Amygdala (tissue), 56 donors: Measurements from ENCODE around the gene DNAJA3.

Source experiments
- DNase-seq, 56 donors: peaks; one replicate each; lab custom pipeline; 2025; lab: John Stamatoyannopoulos, UW

Gene DNAJA3

DNA sequence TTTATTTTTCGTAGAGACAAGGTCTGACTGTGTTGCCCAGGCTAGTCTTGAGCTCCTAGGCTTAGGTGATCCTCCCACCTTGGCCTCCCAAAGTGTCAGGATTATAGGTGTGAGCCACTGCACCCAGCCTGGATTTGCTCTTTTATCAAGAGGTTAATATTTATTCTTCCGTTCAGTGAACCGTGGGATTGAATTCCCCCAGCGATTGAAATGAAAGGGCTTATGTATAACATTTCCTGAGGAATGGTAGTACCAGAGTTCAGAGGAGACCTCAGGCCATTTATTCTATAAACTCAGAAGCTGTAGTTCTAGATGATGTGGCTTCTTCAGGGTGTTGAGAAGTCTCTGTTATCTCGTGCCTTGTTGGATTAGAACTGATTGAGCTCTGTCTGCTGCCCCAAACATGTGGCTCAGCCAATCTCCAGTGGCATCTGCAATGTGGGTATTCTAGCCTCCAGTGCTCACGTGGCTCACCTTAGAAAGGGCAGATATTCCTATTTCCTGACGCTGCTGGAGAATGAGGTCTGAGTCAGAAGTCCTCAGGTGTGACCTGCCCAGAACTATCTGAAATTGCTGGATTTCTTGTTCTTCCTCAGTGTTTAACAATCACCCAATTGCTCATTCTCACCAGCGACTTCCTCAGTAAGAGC is 73.0 kb downstream of the DNAJA3 start:
- DNase-seq = no peak

DNA sequence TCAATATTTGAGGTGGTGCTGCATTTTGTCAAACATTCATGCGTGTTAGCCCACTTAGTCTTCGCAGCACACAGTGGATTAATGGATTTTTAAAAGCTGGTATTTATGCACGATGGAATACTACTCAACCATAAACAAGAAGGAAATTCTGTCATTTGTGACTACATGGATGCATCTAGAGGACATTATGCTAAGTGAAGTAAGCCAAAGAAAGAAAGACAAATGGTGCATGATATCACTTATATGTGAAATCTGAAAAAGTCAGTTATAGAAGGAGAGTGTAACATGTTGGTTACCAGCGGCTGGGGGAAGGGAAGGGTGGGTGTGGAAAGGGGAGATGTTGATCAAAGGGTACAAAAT is 73.5 kb downstream of the DNAJA3 start:
- no peak for DNase-seq

DNA sequence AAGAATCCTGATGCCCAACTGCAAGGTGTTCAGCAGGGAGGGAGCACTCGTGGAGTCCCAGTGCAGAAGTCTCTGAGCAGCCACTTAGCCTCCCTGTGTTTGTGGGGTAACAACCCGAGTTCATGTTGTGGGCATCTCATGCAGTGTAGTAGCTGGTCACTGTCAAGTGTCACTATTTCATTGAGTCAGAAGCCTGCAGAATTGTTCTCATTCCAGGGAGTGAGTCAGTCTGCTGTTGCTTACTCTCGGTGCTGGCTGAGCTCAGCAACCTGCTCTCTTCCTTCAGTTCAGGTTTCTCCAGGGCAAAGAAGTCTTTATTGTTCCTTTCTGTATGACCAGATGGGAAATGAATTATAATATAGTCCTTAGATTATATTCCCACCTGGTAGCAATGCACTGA is 74.6 kb downstream of the DNAJA3 start:
- DNase-seq = peak in 8 of 56 donors; percentile 25 to 47 (median 32)

DNA sequence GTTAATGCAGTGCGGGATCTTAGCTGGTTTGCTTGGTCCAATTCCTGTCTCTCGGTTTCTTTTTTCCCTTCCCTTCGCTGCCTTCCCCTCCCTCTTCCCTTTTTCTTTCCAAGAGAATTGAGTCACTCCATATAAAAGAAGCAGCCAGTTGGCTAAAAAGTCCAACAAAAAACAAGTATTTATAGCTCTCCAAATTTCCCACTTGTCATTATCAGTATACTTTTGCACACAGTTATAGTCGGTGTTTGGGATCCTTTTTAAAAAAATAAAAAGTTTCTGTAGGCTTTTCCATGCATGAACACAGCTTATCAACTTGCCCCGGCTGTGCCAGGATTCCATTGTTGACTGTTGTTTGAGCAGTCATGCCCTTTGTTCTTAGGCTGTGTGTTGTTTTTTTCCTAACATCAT is 75.4 kb downstream of the DNAJA3 start:
- peak in 7 of 56 donors; percentile 22 to 68 (median 39) for DNase-seq

DNA sequence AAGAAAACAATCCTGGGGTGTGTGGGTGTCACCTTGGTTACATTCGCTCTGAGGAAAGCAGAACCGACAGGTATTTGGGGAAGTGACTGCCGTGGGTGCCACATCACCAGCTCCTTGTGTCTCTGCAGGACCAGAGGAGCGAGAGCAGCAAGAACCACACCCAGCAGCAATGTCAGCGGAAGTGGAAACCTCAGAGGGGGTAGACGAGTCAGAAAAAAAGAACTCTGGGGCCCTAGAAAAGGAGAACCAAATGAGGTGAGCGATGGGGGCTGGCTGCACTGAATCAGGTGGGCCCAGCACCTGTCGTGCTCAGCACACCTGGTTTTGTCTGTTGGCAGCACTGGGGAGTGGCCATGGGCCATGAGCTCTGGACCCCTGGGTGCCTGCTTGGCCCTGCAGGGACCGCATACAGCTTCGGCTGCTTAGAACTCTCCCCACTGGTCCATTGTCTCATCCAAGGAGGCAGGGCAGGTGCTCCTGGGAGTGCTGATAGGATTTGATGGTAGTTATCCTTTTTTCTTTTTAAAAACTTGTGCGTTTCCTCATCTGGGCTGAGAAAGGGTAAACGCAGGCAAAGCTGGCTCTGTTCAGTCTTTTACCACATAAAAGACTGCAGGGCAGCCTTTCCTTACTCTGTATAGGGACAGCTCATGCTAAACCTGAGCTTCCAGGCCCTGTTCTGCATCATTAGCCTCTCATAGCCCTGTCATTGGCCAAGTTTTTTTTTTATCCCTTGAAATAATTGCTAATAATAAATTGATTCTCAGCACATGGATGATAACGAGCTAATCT is 79.9 kb downstream of the DNAJA3 start:
- no peak for DNase-seq
